Measurements from ENCODE around the gene PLD5.

DNA sequence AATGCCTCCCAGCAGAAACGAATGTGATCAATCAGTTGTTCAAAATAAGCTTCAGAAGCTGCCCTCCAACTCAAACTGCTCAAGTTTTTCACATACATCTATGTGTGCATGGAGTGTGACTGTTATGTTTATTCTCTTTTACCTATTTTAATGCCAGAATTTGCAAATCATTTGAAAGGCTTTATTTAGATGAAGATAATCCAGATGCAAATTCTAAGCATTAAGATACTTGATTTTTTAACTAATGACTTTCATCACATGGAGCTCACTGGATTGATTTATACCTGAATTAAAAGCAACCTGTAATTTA is 69.5 kb downstream of the PLD5 start:
- TF ChIP-seq, protein P1, sequence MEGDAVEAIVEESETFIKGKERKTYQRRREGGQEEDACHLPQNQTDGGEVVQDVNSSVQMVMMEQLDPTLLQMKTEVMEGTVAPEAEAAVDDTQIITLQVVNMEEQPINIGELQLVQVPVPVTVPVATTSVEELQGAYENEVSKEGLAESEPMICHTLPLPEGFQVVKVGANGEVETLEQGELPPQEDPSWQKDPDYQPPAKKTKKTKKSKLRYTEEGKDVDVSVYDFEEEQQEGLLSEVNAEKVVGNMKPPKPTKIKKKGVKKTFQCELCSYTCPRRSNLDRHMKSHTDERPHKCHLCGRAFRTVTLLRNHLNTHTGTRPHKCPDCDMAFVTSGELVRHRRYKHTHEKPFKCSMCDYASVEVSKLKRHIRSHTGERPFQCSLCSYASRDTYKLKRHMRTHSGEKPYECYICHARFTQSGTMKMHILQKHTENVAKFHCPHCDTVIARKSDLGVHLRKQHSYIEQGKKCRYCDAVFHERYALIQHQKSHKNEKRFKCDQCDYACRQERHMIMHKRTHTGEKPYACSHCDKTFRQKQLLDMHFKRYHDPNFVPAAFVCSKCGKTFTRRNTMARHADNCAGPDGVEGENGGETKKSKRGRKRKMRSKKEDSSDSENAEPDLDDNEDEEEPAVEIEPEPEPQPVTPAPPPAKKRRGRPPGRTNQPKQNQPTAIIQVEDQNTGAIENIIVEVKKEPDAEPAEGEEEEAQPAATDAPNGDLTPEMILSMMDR (conservative IDR thresholded peaks at IDR 0.05 in 1 of 2, IDR thresholded peaks at IDR 0.05 in 1 of 2; ENCODE audit: extremely low read depth in 1 of 2, insufficient read depth in 1 of 2, low read depth in 1 of 2, low read length in 2 of 2), result no peak
- no peak for TF ChIP-seq EZH2 (IDR thresholded peaks at IDR 0.05; ENCODE audit: borderline replicate concordance, low read length)
